CD4-positive, alpha-beta T cell (primary cell): ENCODE data around the gene TEX14. TPM values are rescaled to one million over a fixed set of nuclear protein-coding genes. Genes with fewer than 3 reads are reported as not detected.

Experiments used
- ATAC-seq: fragments of 200-7000 bp; cut with Tn5 transposase; one replicate; pipeline ENCODE4 v1.10.0; 2022; ENCODE audit warnings: mild to moderate bottlenecking; ENCODE audit not compliant: poor library complexity
- CTCF ChIA-PET: fragments of 350-600 bp; sonication (Branson Sonifier 250); formaldehyde crosslinking; loops from one replicate; lab custom pipeline; 2021; ENCODE audit warnings: antibody characterized with exemption, inconsistent platforms; lab: Charles Lee
- POLR2A ChIA-PET: fragments of 350-600 bp; sonication (Branson Sonifier 250); formaldehyde crosslinking; loops from one replicate; lab custom pipeline; 2021; ENCODE audit warnings: antibody characterized with exemption, inconsistent platforms; lab: Charles Lee
- DNase-seq, 14 experiments: peaks; one replicate each; pipeline ENCODE4 v3.0.0-alpha.2; 2013 to 2020; ENCODE audit warnings: mixed read lengths in 2 of 14
- H3K27ac ChIP-seq, 2 donors: one replicate each; pipeline versions ENCODE4 v1.5.1 to v1.7.0; 2013; ENCODE audit warnings: low read length in 2 of 2, low read depth in 1 of 2, mild to moderate bottlenecking in 1 of 2
- H3K27me3 ChIP-seq, 2 experiments: 1 replicate in 1 of 2; 2 replicates in 1 of 2; pipeline versions ENCODE4 v1.6.1 to v1.7.0; 2013; ENCODE audit warnings: low read length in 2 of 2, control low read depth in 1 of 2, mild to moderate bottlenecking in 1 of 2, moderate library complexity in 1 of 2; ENCODE audit not compliant: insufficient read depth in 2 of 2, control insufficient read depth in 1 of 2
- H3K36me3 ChIP-seq: one replicate; pipeline ENCODE4 v1.6.1; 2013; ENCODE audit warnings: low read length, control low read depth; ENCODE audit not compliant: insufficient read depth
- H3K4me1 ChIP-seq: one replicate; pipeline ENCODE4 v1.6.1; 2013; ENCODE audit warnings: low read length, control low read depth; ENCODE audit not compliant: insufficient read depth
- H3K4me3 ChIP-seq: one replicate; pipeline ENCODE4 v1.5.1; 2013; ENCODE audit warnings: mild to moderate bottlenecking, low read length, moderate library complexity
- H3K9me3 ChIP-seq, 2 experiments: 1 replicate in 1 of 2; 2 replicates in 1 of 2; pipeline versions ENCODE4 v1.6.1 to v1.7.0; 2013; ENCODE audit warnings: low read length in 2 of 2, mild to moderate bottlenecking in 2 of 2, control low read depth in 1 of 2, moderate library complexity in 1 of 2; ENCODE audit not compliant: control insufficient read depth in 1 of 2, insufficient read depth in 1 of 2
- H3K27ac Mint-ChIP-seq: one replicate; pipeline ENCODE4 v1.8.0; 2020; ENCODE audit warnings: mixed read lengths
- H3K27me3 Mint-ChIP-seq: one replicate; pipeline ENCODE4 v1.8.0; 2021; ENCODE audit warnings: mixed read lengths
- H3K36me3 Mint-ChIP-seq: one replicate; pipeline ENCODE4 v1.8.0; 2021; ENCODE audit warnings: low read depth, mixed read lengths
- H3K4me1 Mint-ChIP-seq: one replicate; pipeline ENCODE4 v1.8.0; 2021; ENCODE audit warnings: low read depth, mixed read lengths
- H3K4me3 Mint-ChIP-seq: one replicate; pipeline ENCODE4 v1.8.0; 2020; ENCODE audit warnings: mild to moderate bottlenecking, mixed read lengths
- H3K9me3 Mint-ChIP-seq: one replicate; pipeline ENCODE4 v1.8.0; 2020; ENCODE audit warnings: mixed read lengths
- intact Hi-C, 2 experiments: fragments of 100-400 bp; cut with DNase I in 1 of 2; cut with micrococcal nuclease in 1 of 2; formaldehyde crosslinking; loops; one replicate each; pipeline versions ENCODE4 v1.15.1 to v1.9.0; 2023 to 2025; cut with DNase I, micrococcal nuclease
- total RNA-seq, 174 experiments: library from RNA in 2 of 174; stranded (reverse) in 2 of 174; gene quantifications; one replicate each; pipeline ENCODE4 v1.2.3 and lab custom pipeline; 2021 to 2026
- TF ChIP-seq, protein P1 (sequence below): fragments of 200-600 bp; IDR thresholded peaks from one replicate; pipeline ENCODE4 v1.8.0; 2022; ENCODE audit warnings: antibody characterized with exemption, mild to moderate bottlenecking

Gene TEX14
- total RNA-seq, 2 experiments from 2014 or later, result 0.47 to 0.66 TPM

DNA sequence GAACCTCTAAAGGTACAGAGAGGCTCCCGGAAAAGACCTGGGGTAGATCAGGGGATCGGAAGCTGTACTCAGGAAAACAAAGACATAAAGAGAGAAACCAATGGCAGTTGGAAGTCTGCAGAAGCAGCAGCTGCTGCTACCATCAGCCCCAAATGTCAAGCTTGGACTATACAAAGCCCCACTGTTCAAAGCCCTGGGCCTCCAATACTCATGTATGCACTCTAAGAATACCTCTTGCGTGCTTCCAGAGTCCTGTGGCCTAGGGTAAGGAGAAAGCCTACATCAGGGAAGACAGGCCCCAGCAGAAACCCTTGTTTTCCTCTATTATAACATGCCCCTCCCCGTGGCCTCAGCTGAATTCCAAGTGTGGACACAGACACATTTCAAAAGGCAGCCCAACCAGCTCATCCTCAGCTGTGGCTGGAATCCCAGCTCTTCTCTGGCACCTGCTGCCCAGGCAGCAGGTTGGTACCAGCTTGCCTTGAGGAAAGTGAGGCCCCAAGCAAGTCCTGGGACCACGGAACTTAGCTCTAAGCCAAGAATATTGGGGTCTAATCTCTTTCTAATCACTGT is 158.1 kb downstream of the TEX14 start:
- Histone ChIP-seq H3K36me3 (no peaks in the 10 kb centered on the region), H3K9me3 (peaks cover 0 to 7% of the 10 kb centered on the region in 2 experiments), H3K27ac (no peak overlapping the region), H3K4me1 (peaks cover 15% of the 10 kb centered on the region), H3K27me3 (peaks cover 6 to 14% of the 10 kb centered on the region in 2 experiments), H3K4me3 (no peak overlapping the region)
- H3K4me1 Mint-ChIP-seq, result no peaks in the 10 kb centered on the region
- DNase-seq (no peak), ATAC-seq (no peak)
- no peaks in the 10 kb centered on the region for H3K36me3 Mint-ChIP-seq
- no peaks in the 10 kb centered on the region for H3K9me3 Mint-ChIP-seq
- intact Hi-C loops, result loop anchor here in 1 of 2 experiments (5.0 kb wide), 1 partner anchor 159 kb away; the partner anchor contains the start of genes RAD51C and TEX14
- H3K27ac Mint-ChIP-seq, result no peak overlapping the region
- POLR2A ChIA-PET, result interaction anchor here (0.6 to 2.6 kb wide), 2 partner anchors 15 to 36 kb away, joined by 3 to 12 read pairs; no protein-coding TSS in a partner anchor
- H3K4me3 Mint-ChIP-seq, result no peak overlapping the region
- CTCF ChIA-PET, result interaction anchor here (1.3 kb wide), 1 partner anchor 15 kb away, joined by 4 read pairs; no protein-coding TSS in a partner anchor
- H3K27me3 Mint-ChIP-seq, result peaks cover 44% of the 10 kb centered on the region
- TF ChIP-seq, protein P1, sequence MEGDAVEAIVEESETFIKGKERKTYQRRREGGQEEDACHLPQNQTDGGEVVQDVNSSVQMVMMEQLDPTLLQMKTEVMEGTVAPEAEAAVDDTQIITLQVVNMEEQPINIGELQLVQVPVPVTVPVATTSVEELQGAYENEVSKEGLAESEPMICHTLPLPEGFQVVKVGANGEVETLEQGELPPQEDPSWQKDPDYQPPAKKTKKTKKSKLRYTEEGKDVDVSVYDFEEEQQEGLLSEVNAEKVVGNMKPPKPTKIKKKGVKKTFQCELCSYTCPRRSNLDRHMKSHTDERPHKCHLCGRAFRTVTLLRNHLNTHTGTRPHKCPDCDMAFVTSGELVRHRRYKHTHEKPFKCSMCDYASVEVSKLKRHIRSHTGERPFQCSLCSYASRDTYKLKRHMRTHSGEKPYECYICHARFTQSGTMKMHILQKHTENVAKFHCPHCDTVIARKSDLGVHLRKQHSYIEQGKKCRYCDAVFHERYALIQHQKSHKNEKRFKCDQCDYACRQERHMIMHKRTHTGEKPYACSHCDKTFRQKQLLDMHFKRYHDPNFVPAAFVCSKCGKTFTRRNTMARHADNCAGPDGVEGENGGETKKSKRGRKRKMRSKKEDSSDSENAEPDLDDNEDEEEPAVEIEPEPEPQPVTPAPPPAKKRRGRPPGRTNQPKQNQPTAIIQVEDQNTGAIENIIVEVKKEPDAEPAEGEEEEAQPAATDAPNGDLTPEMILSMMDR, result no peak

DNA sequence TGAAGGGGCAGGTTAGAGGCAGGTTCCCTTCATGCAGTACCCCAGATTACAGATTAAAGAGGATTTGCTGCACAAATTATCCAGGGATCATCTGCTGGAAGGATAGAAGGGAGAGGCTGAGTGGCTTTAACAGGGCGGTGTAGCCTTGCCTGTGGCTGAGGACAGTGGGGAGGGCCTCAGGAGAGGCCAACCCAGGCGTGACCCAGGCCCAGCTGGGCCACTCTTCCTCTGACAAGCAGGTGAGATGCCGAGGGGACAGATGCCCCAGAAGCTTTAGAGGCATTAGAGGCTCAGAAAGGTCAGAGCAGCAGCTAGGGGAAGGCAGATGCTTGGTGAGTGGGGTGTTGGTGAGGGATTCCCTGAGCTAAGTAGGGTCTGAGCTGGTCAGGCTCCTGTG is 159.3 kb downstream of the TEX14 start:
- H3K4me1 ChIP-seq, result peaks cover 15% of the 10 kb centered on the region
- H3K36me3 Mint-ChIP-seq, result no peaks in the 10 kb centered on the region
- no peaks in the 10 kb centered on the region for H3K4me1 Mint-ChIP-seq
- ChIA-PET POLR2A (interaction anchor here (1.1 to 2.6 kb wide), 2 partner anchors 14 to 180 kb away, joined by 4 to 12 read pairs; partner anchors contain the start of gene SUPT4H1), CTCF (interaction anchor here (0.6 to 1.6 kb wide), 2 partner anchors 13 to 55 kb away, joined by 4 to 8 read pairs; no protein-coding TSS in a partner anchor)
- no peak overlapping the region for H3K27ac ChIP-seq
- no peak for DNase-seq
- H3K4me3 Mint-ChIP-seq, result peak overlapping the region; percentile 66
- H3K27me3 ChIP-seq, result peaks cover 6 to 14% of the 10 kb centered on the region in 2 experiments
- H3K27ac Mint-ChIP-seq, result no peak overlapping the region
- peaks cover 44% of the 10 kb centered on the region for H3K27me3 Mint-ChIP-seq
- H3K4me3 ChIP-seq, result peak overlapping the region; percentile 35
- no peaks in the 10 kb centered on the region for H3K9me3 Mint-ChIP-seq
- intact Hi-C loops, result loop anchor here in 1 of 2 experiments (5.0 kb wide), 1 partner anchor 160 kb away; the partner anchor contains the start of genes RAD51C and TEX14
- TF ChIP-seq, protein P1, result no peak
- no peaks in the 10 kb centered on the region for H3K36me3 ChIP-seq
- peaks cover 0 to 7% of the 10 kb centered on the region in 2 experiments for H3K9me3 ChIP-seq
- no peak for ATAC-seq

GRCh38 chr17:58531661-58532554 is 159.9 kb downstream of the TEX14 start:
- Mint-ChIP-seq H3K36me3 (no peaks in the 10 kb centered on the region), H3K4me1 (no peaks in the 10 kb centered on the region), H3K4me3 (peak overlapping the region; percentile 66), H3K27ac (no peak overlapping the region), H3K27me3 (peaks cover 44% of the 10 kb centered on the region), H3K9me3 (no peaks in the 10 kb centered on the region)
- Histone ChIP-seq H3K4me3 (peak overlapping the region; percentile 45), H3K36me3 (no peaks in the 10 kb centered on the region), H3K27me3 (peaks cover 6 to 14% of the 10 kb centered on the region in 2 experiments), H3K4me1 (peaks cover 19% of the 10 kb centered on the region), H3K9me3 (peaks cover 0 to 7% of the 10 kb centered on the region in 2 experiments), H3K27ac (no peak overlapping the region)
- POLR2A ChIA-PET, result interaction anchor here (0.5 to 2.6 kb wide), 5 partner anchors 13 to 517 kb away, joined by 3 to 12 read pairs (median 4); partner anchors contain the start of genes HSF5 and SUPT4H1
- DNase-seq (peak; percentile 23 to 82 (median 61)), ATAC-seq (peak; percentile 98)
- TF ChIP-seq, protein P1, result no peak
- CTCF ChIA-PET, result interaction anchor here (1.6 kb wide), 1 partner anchor 13 kb away, joined by 8 read pairs; no protein-coding TSS in a partner anchor
- intact Hi-C loops, result loop anchor here in 1 of 2 experiments (5.0 kb wide), 1 partner anchor 160 kb away; the partner anchor contains the start of genes RAD51C and TEX14
